Tibial nerve (tissue), 4 donors: ENCODE measurements around the gene TRPM2. TPM values are rescaled to one million over a fixed set of nuclear protein-coding genes. Genes with fewer than 3 reads are reported as not detected.

Experiments used
- DNase-seq, 2 donors: peaks; one replicate each; pipeline ENCODE4 v3.0.0-alpha.2; 2019; ENCODE audit warnings: low spot score in 2 of 2
- H3K27ac ChIP-seq, 4 donors: fragments of 200-600 bp; sonication (generic) in 3 of 4; one replicate each; pipeline ENCODE4 v1.5.1; 2017 to 2019; ENCODE audit warnings: mild to moderate bottlenecking in 1 of 4
- H3K27me3 ChIP-seq, 2 donors: fragments of 200-600 bp; sonication (generic) in 1 of 2; one replicate each; pipeline versions ENCODE4 v1.5.1 to v1.6.0; 2017 to 2019
- H3K36me3 ChIP-seq, 3 donors: fragments of 200-600 bp; sonication (generic); one replicate each; pipeline ENCODE4 v1.5.1; 2018 to 2019
- H3K4me1 ChIP-seq, 4 donors: fragments of 200-600 bp; sonication (generic) in 3 of 4; one replicate each; pipeline ENCODE4 v1.5.1; 2017 to 2019
- H3K4me3 ChIP-seq, 4 donors: fragments of 200-600 bp; sonication (generic) in 3 of 4; one replicate each; pipeline ENCODE4 v1.5.1; 2017 to 2019; ENCODE audit warnings: mild to moderate bottlenecking in 1 of 4, moderate library complexity in 1 of 4
- H3K9me3 ChIP-seq, 4 donors: fragments of 200-600 bp; sonication (generic) in 3 of 4; one replicate each; pipeline ENCODE4 v1.5.1; 2017 to 2019
- EP300 ChIP-seq, 2 donors: sonication (generic); formaldehyde crosslinking; IDR thresholded peaks; one replicate each; pipeline ENCODE4 v1.6.1; 2017; ENCODE audit warnings: antibody characterized with exemption in 2 of 2, mild to moderate bottlenecking in 1 of 2
- POLR2A ChIP-seq, 2 donors: fragments of 450-650 bp; IDR thresholded peaks; one replicate each; pipeline ENCODE4 v1.6.1; 2017; ENCODE audit warnings: antibody characterized with exemption in 2 of 2, mild to moderate bottlenecking in 2 of 2, moderate library complexity in 2 of 2
- WGBS, 2 donors: methylation state at CpG; one replicate each; pipeline ENCODE4 v1.1.5; 2018; 5-methylcytosine and 5-hydroxymethylcytosine counted together
- total RNA-seq, 4 donors: library from RNA; depleted of rRNA; stranded (reverse); fragments of >200 nt; gene quantifications; one replicate each; pipeline ENCODE4 v1.1.0, GENCODE V29; 2016
- TF ChIP-seq, protein P1 (sequence below), 5 experiments: fragments of 200-600 bp in 3 of 5; fragments of 450-650 bp in 2 of 5; sonication (generic) in 3 of 5; IDR thresholded peaks; one replicate each; pipeline ENCODE4 v1.5.1; 2016 to 2019; ENCODE audit warnings: antibody characterized with exemption in 5 of 5, mild to moderate bottlenecking in 3 of 5, moderate library complexity in 2 of 5

The TRPM2 gene
- total RNA-seq, 4 donors from 2014 or later: 4.9 to 10.3 (median 7.8) TPM

DNA sequence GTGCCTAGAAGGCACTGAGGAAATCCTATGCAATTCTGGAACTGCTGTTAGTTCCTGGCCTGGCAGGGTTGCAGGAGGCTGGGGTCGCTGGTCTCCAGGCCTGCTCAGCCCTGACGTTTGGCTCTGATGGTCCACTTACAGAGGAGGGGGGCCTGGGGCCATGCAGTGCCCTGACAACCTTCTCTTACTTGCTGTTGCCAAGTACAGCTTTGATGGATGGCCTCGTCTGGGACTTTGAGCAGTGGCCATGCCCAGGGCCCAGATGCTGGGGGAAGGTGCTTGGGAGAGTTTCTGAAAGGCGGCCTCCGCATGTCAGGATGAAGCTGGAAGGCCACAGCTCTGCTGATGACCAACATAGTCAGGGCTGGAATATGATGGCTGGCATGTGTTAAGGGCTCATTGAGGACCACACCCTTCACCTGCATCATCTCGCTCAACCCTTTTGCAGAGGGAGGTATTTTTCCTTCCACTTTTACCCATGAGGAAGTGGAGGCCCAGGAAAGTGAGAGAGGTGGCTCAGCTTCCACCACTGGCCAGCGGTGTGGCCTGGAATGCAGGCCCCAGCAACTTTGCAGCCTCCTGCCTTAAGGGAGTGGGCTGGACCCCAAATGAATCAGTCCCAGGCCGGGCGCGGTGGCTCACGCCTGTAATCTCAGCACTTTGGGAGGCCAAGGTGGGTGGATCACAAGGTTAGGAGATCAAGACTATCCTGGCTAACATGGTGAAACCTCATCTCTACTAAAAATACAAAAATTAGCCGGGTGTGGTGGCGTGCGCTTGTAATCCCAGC, 67.2 kb downstream of the TRPM2 start:
- no peak for TF ChIP-seq EP300 (IDR thresholded peaks at IDR 0.05)
- TF ChIP-seq, protein P1, sequence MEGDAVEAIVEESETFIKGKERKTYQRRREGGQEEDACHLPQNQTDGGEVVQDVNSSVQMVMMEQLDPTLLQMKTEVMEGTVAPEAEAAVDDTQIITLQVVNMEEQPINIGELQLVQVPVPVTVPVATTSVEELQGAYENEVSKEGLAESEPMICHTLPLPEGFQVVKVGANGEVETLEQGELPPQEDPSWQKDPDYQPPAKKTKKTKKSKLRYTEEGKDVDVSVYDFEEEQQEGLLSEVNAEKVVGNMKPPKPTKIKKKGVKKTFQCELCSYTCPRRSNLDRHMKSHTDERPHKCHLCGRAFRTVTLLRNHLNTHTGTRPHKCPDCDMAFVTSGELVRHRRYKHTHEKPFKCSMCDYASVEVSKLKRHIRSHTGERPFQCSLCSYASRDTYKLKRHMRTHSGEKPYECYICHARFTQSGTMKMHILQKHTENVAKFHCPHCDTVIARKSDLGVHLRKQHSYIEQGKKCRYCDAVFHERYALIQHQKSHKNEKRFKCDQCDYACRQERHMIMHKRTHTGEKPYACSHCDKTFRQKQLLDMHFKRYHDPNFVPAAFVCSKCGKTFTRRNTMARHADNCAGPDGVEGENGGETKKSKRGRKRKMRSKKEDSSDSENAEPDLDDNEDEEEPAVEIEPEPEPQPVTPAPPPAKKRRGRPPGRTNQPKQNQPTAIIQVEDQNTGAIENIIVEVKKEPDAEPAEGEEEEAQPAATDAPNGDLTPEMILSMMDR (IDR thresholded peaks at IDR 0.05): no peak
- TF ChIP-seq POLR2A (IDR thresholded peaks at IDR 0.05): no peak
- Histone ChIP-seq H3K27me3 (peaks cover 0 to 21% of the 10 kb centered on the region in 2 donors), H3K27ac (no peak overlapping the region), H3K4me1 (no peaks in the 10 kb centered on the region), H3K4me3 (no peak overlapping the region), H3K36me3 (no peaks in the 10 kb centered on the region), H3K9me3 (no peaks in the 10 kb centered on the region)
- WGBS, 2 donors: 89 to 91% methylated on average over 13 to 14 of the region's 14 CpGs
- no peak for DNase-seq

DNA sequence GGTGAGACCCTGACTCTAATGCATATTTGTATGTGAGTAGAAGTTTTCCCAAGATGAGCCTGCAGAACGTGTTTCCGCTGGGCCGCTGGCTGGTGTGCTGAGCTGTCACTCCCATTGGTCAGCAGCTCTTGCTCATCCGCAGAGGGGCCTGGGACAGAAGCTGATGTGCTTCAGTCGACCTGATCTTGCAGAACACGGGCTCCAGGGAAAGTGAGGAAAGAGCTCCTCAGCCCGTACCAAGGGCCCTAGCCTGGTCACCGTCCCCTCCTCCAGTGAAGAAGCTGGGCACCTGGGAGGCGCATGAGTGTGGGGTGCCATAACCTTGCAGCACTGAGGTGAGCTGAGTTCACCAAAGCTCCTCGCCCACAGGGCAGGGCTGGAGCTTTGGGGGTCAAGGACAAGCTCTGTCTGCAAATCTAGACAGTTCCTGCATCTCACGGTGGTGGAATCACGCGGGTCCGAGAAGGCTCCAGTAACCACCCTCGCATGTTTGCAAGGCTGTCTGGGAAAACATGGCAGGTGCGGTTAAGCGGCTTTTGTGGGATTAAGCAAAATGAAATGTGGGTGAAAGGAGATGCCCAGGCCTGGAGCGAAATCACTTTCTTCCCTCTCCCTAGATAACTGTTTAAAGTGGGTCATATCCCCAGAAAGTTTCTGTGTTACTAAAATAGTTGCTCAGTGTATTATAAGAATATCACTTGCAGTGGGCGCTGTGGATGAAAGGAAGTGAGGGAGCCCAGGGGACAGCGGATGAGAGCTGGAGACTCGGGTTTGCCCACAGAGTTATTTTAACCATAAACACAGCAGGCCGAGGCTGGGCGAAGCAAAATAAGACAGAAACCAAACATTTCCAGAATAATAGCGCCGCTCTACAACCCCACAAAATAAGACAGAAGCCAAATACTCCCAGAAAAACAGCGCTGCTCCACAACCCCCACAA, 68.8 kb downstream of the TRPM2 start:
- no peak for TF ChIP-seq POLR2A (IDR thresholded peaks at IDR 0.05)
- TF ChIP-seq EP300 (IDR thresholded peaks at IDR 0.05): no peak
- TF ChIP-seq, protein P1 (IDR thresholded peaks at IDR 0.05): no peak
- Histone ChIP-seq H3K4me3 (no peak overlapping the region), H3K27ac (no peak overlapping the region), H3K4me1 (no peaks in the 10 kb centered on the region), H3K36me3 (no peaks in the 10 kb centered on the region), H3K27me3 (peaks cover 0 to 17% of the 10 kb centered on the region in 2 donors), H3K9me3 (no peaks in the 10 kb centered on the region)
- DNase-seq: no peak
- WGBS, 2 donors: 72 to 79% methylated on average over 21 to 24 of the region's 26 CpGs

DNA sequence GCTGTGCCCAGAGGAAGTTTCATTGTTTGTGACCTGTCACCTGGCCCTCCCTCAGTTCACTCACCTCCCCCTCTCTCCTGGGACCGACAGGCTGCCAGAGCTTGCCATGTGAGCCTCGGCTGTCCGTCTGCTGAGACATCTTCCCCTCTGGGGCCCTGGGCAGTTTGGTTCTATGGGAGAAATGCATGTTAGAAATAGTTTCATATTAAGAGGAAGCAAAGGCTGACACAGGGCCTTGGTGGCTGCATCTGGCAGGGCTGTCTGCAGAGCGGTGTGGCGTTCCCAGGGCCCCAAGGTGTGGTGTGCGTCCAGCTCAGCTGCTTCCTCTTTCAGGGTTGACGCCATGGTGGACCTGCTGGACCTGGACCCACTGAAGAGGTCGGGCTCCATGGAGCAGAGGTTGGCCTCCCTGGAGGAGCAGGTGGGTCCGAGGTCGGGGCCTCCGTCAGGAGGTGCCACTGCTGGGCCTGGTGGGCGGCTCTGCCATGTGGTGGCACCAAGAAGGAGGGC, 69.9 kb downstream of the TRPM2 start:
- Histone ChIP-seq H3K4me1 (no peaks in the 10 kb centered on the region), H3K4me3 (no peak overlapping the region), H3K27ac (no peak overlapping the region), H3K9me3 (no peaks in the 10 kb centered on the region), H3K36me3 (no peaks in the 10 kb centered on the region), H3K27me3 (peaks cover 0 to 17% of the 10 kb centered on the region in 2 donors)
- DNase-seq: no peak
- TF ChIP-seq POLR2A (IDR thresholded peaks at IDR 0.05): no peak
- 73 to 78% methylated on average over 12 of the region's 12 CpGs for WGBS, 2 donors

DNA sequence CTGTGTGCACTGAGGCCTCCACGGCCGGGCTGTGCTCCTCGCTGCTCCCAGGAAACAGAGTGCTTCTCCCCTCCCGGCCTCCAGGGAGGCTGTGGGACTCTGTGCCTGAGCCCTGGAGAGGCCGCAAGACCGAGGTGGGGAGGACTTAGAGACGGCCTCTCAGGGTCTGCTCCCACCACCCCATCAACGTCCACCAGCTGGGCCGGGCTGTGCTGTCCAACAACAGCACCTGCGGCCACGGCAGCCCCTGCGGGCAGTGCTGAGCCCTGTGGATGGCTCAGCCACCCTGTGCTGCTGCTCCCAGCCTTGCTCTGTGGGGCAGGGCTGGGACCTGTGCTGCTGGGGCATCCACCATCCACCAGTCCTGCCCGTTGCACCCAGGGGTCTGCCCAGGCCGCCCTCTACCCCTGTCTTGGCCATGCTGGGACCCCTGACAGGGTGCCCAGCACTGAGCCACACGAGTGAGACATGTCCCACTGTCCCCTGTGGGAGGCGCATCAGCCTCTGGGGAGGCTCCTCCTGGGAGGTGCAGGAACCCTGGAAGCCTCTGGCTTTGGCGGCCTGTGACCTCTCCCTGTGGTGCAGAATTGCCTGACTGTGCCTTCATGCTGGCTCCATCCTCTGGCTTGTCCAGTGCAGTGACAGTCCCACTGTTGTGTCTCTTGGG, 70.7 kb downstream of the TRPM2 start:
- H3K4me1 ChIP-seq: no peaks in the 10 kb centered on the region
- H3K4me3 ChIP-seq: no peak overlapping the region
- TF ChIP-seq POLR2A (IDR thresholded peaks at IDR 0.05) (no peak), EP300 (IDR thresholded peaks at IDR 0.05) (no peak)
- TF ChIP-seq, protein P1 (IDR thresholded peaks at IDR 0.05): no peak
- H3K27ac ChIP-seq: no peak overlapping the region
- H3K27me3 ChIP-seq: peaks cover 0 to 17% of the 10 kb centered on the region in 2 donors
- WGBS, 2 donors: 76 to 83% methylated on average over 6 to 7 of the region's 17 CpGs
- H3K36me3 ChIP-seq: no peaks in the 10 kb centered on the region
- no peaks in the 10 kb centered on the region for H3K9me3 ChIP-seq
- DNase-seq: peak in 1 of 2 donors; percentile 6

DNA sequence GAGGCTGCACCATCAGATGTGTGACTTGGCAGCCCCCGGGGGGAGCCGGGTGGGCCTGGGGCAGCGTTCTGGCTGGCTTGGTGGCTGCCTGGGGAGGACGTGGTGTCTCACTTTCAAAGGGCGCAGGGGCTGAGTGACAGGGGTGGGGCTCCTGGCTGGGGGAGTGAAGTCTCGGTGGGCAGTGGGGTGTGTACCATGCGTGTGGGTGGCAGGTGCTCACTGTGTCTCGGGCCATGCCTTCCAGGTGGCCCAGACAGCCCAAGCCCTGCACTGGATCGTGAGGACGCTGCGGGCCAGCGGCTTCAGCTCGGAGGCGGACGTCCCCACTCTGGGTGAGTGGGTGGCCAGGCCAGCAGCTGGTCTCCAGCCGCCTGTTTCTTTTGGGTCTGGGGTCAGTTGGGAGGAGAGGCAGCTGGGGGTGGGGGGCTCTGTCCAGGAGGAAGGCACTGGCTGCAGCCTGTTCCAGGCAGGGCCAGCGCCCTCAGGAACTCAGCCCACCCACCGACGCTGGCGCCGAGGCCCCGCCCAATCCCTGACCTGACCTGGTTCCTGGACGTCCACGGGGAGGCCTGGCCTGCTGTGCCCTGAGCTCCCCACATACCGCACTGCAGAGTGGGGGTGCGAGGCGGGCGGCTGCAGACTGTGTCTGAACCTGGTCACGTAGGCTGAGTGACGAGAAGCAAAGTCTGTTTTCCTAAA, 71.3 kb downstream of the TRPM2 start:
- peak in 1 of 2 donors; percentile 9 for DNase-seq
- WGBS, 2 donors: 55 to 70% methylated on average over 15 to 18 of the region's 30 CpGs
- Histone ChIP-seq H3K4me3 (no peak overlapping the region), H3K27ac (no peak overlapping the region), H3K36me3 (no peaks in the 10 kb centered on the region), H3K9me3 (peaks cover 0 to 3% (median 0%) of the 10 kb centered on the region in 4 donors), H3K4me1 (no peaks in the 10 kb centered on the region), H3K27me3 (peaks cover 0 to 17% of the 10 kb centered on the region in 2 donors)
- TF ChIP-seq, protein P1 (IDR thresholded peaks at IDR 0.05): no peak
- TF ChIP-seq EP300 (IDR thresholded peaks at IDR 0.05) (no peak), POLR2A (IDR thresholded peaks at IDR 0.05) (no peak)
